K562 (cell line): ENCODE results near the gene CLK3. TPM values are rescaled to one million over a fixed set of nuclear protein-coding genes. Genes with fewer than 3 reads are reported as not detected.

Source experiments
- ATAC-seq: fragments of 200-7000 bp; cut with Tn5 transposase; 3 replicates; pipeline ENCODE4 v1.9.1; 2020; ENCODE audit warnings: moderate library complexity
- BruUV-seq: library from RNA; stranded (reverse); fragments of 400-500 nt; replicated peaks from 2 replicates; lab custom pipeline; 2021; lab: Mats Ljungman, UMichigan
- CTCF ChIA-PET: fragments of 300-600 bp; formaldehyde crosslinking; extraction: SDS; loops from one replicate; lab custom pipeline; 2021; ENCODE audit warnings: low intra/inter-chr PET ratio; lab: Yijun Ruan, JAX
- POLR2A ChIA-PET: fragments of 300-600, 350-650 bp; sonication (Branson Sonifier 250); formaldehyde crosslinking; extraction: SDS; loops from one replicate; lab custom pipeline; 2021; ENCODE audit warnings: antibody characterized with exemption, inconsistent platforms; lab: Yijun Ruan, JAX
- DNase-seq, 4 experiments: peaks; one replicate each; pipeline versions ENCODE4 v3.0.0 to v3.0.0-alpha.2; 2011 to 2018; ENCODE audit warnings: low spot score in 3 of 4, mixed read lengths in 3 of 4; ENCODE audit errors: extremely low read depth in 1 of 4
- FAIRE-seq: peaks from 2 replicates; lab custom pipeline; 2011; peaks lifted over from hg19 to GRCh38; lab: Jason Lieb, UNC
- H2AFZ ChIP-seq: 2 replicates; pipeline ENCODE4 v1.6.0; 2011; ENCODE audit warnings: low read depth, low read length, control low read depth, inconsistent platforms
- H3K27ac ChIP-seq: fragments of 200-600 bp; 3 replicates; pipeline ENCODE4 v1.8.0; 2011; ENCODE audit warnings: low read depth, mild to moderate bottlenecking, control low read depth, inconsistent platforms, low read length, moderate library complexity, mixed read lengths; ENCODE audit errors: extremely low read depth
- H3K27me3 ChIP-seq, 2 experiments: fragments of 300-600 bp in 1 of 2; 2 replicates in 1 of 2; 3 replicates in 1 of 2; pipeline versions ENCODE4 v1.6.0 to v1.8.0; 2011; ENCODE audit warnings: inconsistent platforms in 2 of 2, low read length in 2 of 2, mild to moderate bottlenecking in 1 of 2, mixed read lengths in 1 of 2, moderate library complexity in 1 of 2; ENCODE audit not compliant: control insufficient read depth in 2 of 2, insufficient read depth in 2 of 2
- H3K36me3 ChIP-seq: fragments of 300-600 bp; 3 replicates; pipeline ENCODE4 v1.8.0; 2011; ENCODE audit warnings: mild to moderate bottlenecking, low read length, inconsistent platforms; ENCODE audit not compliant: control insufficient read depth, insufficient read depth
- H3K4me1 ChIP-seq, 2 experiments: fragments of 200-600 bp in 1 of 2; replicated peaks in 1 of 2; 2 replicates in 1 of 2; 3 replicates in 1 of 2; pipeline versions ENCODE4 v1.5.1 to v1.8.0; 2011; ENCODE audit warnings: inconsistent platforms in 2 of 2, low read length in 2 of 2, mild to moderate bottlenecking in 1 of 2, mixed read lengths in 1 of 2, moderate library complexity in 1 of 2; ENCODE audit not compliant: control insufficient read depth in 2 of 2, insufficient read depth in 2 of 2
- H3K4me2 ChIP-seq: 2 replicates; pipeline ENCODE4 v1.6.1; 2011; ENCODE audit warnings: low read length, control low read depth, inconsistent platforms, mixed read lengths; ENCODE audit not compliant: insufficient read depth
- H3K4me3 ChIP-seq: fragments of 200-600 bp; sonication (generic), shearing (Covaris generic); 2 replicates; pipeline ENCODE4 v1.5.1; 2016; ENCODE audit warnings: control low read depth, inconsistent platforms
- H3K79me2 ChIP-seq: fragments of 200-600 bp; 3 replicates; pipeline ENCODE4 v1.8.0; 2011; ENCODE audit warnings: low read length, inconsistent platforms; ENCODE audit not compliant: control insufficient read depth, insufficient read depth
- H3K9ac ChIP-seq, 2 experiments: 2 replicates each; pipeline versions ENCODE4 v1.6.0 to v1.6.1; 2011; ENCODE audit warnings: low read depth in 2 of 2, low read length in 2 of 2, control low read depth in 1 of 2, inconsistent platforms in 1 of 2, mild to moderate bottlenecking in 1 of 2, mixed read lengths in 1 of 2; ENCODE audit not compliant: insufficient read depth in 1 of 2
- H3K9me1 ChIP-seq: one replicate; pipeline ENCODE4 v1.6.0; 2011; ENCODE audit warnings: inconsistent platforms, mild to moderate bottlenecking, low read length, moderate library complexity; ENCODE audit not compliant: control insufficient read depth, insufficient read depth
- H3K9me3 ChIP-seq: replicated peaks from 2 replicates; pipeline ENCODE4 v1.5.1; 2011; ENCODE audit warnings: low read depth, low read length, inconsistent platforms; ENCODE audit not compliant: control insufficient read depth, insufficient read depth
- H4K20me1 ChIP-seq: replicated peaks from 2 replicates; pipeline ENCODE4 v1.6.1; 2011; ENCODE audit warnings: low read length, inconsistent platforms, mixed read lengths; ENCODE audit not compliant: control insufficient read depth, insufficient read depth
- GATAD2B ChIP-seq: fragments of 450-650 bp; IDR thresholded peaks from 2 replicates; pipeline ENCODE4 v1.6.1; 2017; ENCODE audit warnings: mild to moderate bottlenecking, borderline replicate concordance
- HSF4 ChIP-seq: fragments of 250-450 bp; sonication (Bioruptor Pico); IDR thresholded peaks from 2 replicates; pipeline ENCODE4 v2.1.2; 2022; ENCODE audit warnings: mild to moderate bottlenecking, moderate library complexity, borderline replicate concordance
- KDM2B ChIP-seq: fragments of 250-450 bp; sonication (Bioruptor Pico); IDR thresholded peaks from 2 replicates; pipeline ENCODE4 v1.8.0; 2021; ENCODE audit warnings: mild to moderate bottlenecking, moderate library complexity
- MED1 ChIP-seq: sonication (generic); formaldehyde crosslinking; IDR thresholded peaks from 2 replicates; pipeline ENCODE4 v1.8.1; 2023; ENCODE audit warnings: missing genetic modification reagents, borderline replicate concordance
- MYC ChIP-seq, 2 experiments: fragments of 250-450 bp in 1 of 2; sonication (Bioruptor Pico) in 1 of 2; IDR thresholded peaks; 2 replicates each; pipeline versions ENCODE4 v1.5.1 to v1.6.1; 2012 to 2021; ENCODE audit warnings: low read depth in 2 of 2, borderline replicate concordance in 1 of 2, improper control_type of control experiment in 1 of 2, low read length in 1 of 2, mild to moderate bottlenecking in 1 of 2, moderate library complexity in 1 of 2
- POLR2G ChIP-seq: fragments of 200-400 bp; formaldehyde crosslinking; IDR thresholded peaks from 2 replicates; pipeline ENCODE4 v1.6.1; 2017; ENCODE audit warnings: low read depth, mild to moderate bottlenecking, antibody characterized with exemption, low read length, moderate library complexity
- RAD21 ChIP-seq, 2 experiments: fragments of 250-450 bp in 1 of 2; fragments of 450-650 bp in 1 of 2; sonication (Bioruptor Pico) in 1 of 2; formaldehyde crosslinking in 1 of 2; IDR thresholded peaks in 1 of 2; conservative IDR thresholded peaks in 1 of 2; 2 replicates each; pipeline versions ENCODE4 v1.4.0 to v1.8.0; 2020 to 2022; ENCODE audit warnings: mild to moderate bottlenecking in 2 of 2, moderate library complexity in 1 of 2
- RBFOX2 ChIP-seq: fragments of 200-400 bp; formaldehyde crosslinking; IDR thresholded peaks from 2 replicates; pipeline ENCODE4 v1.6.1; 2017; ENCODE audit warnings: low read depth, mild to moderate bottlenecking, low read length, moderate library complexity
- RCOR1 ChIP-seq, 2 experiments: IDR thresholded peaks; 2 replicates each; pipeline ENCODE4 v1.6.1; 2012; ENCODE audit warnings: low read depth in 2 of 2, low read length in 2 of 2, borderline replicate concordance in 1 of 2, improper control_type of control experiment in 1 of 2
- SMAD4 ChIP-seq: fragments of 250-450 bp; sonication (Bioruptor Pico); conservative IDR thresholded peaks from 2 replicates; pipeline ENCODE4 v1.8.0; 2021; ENCODE audit warnings: inconsistent platforms, mild to moderate bottlenecking, moderate library complexity
- TBL1XR1 ChIP-seq, 2 experiments: IDR thresholded peaks; 2 replicates each; pipeline ENCODE4 v1.6.1; 2012; ENCODE audit warnings: improper control_type of control experiment in 2 of 2, low read length in 2 of 2, mild to moderate bottlenecking in 1 of 2
- TCFL5 ChIP-seq: fragments of 250-450 bp; sonication (Bioruptor Pico); conservative IDR thresholded peaks from 2 replicates; pipeline ENCODE4 v1.6.1; 2021; ENCODE audit warnings: mild to moderate bottlenecking, moderate library complexity, matching md5 sums
- WHSC1 ChIP-seq: IDR thresholded peaks from one replicate; pipeline ENCODE4 v1.6.1; 2012; ENCODE audit warnings: low read length, control low read depth, inconsistent platforms
- ZNF24 ChIP-seq: fragments of 450-650 bp; IDR thresholded peaks from 2 replicates; pipeline ENCODE4 v1.6.1; 2016
- ZNF408 ChIP-seq: fragments of 250-450 bp; sonication (Bioruptor Pico); IDR thresholded peaks from 2 replicates; pipeline ENCODE4 v1.4.0; 2020; ENCODE audit warnings: low read depth, mild to moderate bottlenecking, moderate library complexity
- WGBS: fragments of 100-300 bp; shearing (Covaris generic); methylation state at CpG from one replicate; pipeline ENCODE4 v1.1.6; 2016; ENCODE audit warnings: low coverage, mixed read lengths; ENCODE audit not compliant: insufficient coverage; ENCODE audit errors: missing lambda C conversion rate; 5-methylcytosine and 5-hydroxymethylcytosine counted together
- in situ Hi-C: fragments of 300-500 bp; cut with MboI; formaldehyde crosslinking; loops from 4 replicates; pipeline ENCODE4 v1.15.0; 2018; ENCODE audit warnings: inconsistent platforms, mixed read lengths
- intact Hi-C: fragments of 100-400 bp; cut with micrococcal nuclease; formaldehyde crosslinking; loops from 2 replicates; pipeline ENCODE4 v1.14.2; 2022
- polyA plus RNA-seq, 8 experiments: library from polyadenylated mRNA; depleted of rRNA in 4 of 8; stranded (reverse) in 5 of 8; unstranded in 3 of 8; fragments of >200 nt; fragmentation: Nextera tagmentation in 2 of 8; fragmentation: Illumina TruSeq in 1 of 8; extraction: Ambion mirVana in 2 of 8; extraction: Trizol in 1 of 8; gene quantifications; 2 replicates each; pipeline versions ENCODE4 v1.2.1 to v1.2.3, GENCODE V29; 2011 to 2014; ENCODE audit warnings: inconsistent platforms in 1 of 8, missing spikeins in 1 of 8
- total RNA-seq, 7 experiments: library from RNA; depleted of rRNA in 6 of 7; stranded (reverse); fragments of >200 nt in 6 of 7; fragmentation: Illumina TruSeq in 2 of 7; extraction: Trizol in 2 of 7; gene quantifications; 2 replicates each; pipeline versions ENCODE4 v1.2.1 to v1.2.3, GENCODE V29; 2011 to 2021; ENCODE audit warnings: low replicate concordance in 1 of 7

CLK3 gene
- total and polyA plus RNA-seq, 9 of the 15 experiments (the other 6 are each of a cell fraction or from before 2014, with no cell fraction given): 1.2 to 95.2 (median 51.7) TPM

GRCh38 chr15:74632601-74633000 is 17.0 kb downstream of the CLK3 start:
- ChIA-PET POLR2A (interaction anchor here (1.2 to 3.8 kb wide), 5 partner anchors 9 to 259 kb away, joined by 3 to 16 read pairs (median 8); no protein-coding TSS in a partner anchor), CTCF (interaction anchor here (0.6 to 2.2 kb wide), 5 partner anchors 10 to 258 kb away, joined by 3 to 32 read pairs (median 4); no protein-coding TSS in a partner anchor)
- no TSS peak for BruUV-seq
- intact Hi-C loops: loop anchor here (1.0 kb wide), 1 partner anchor 257 kb away; no protein-coding TSS in a partner anchor
- Histone ChIP-seq H3K9ac (no peak overlapping the region), H3K9me3 (no peaks in the 10 kb centered on the region), H3K9me1 (peaks cover 9% of the 10 kb centered on the region), H3K27ac (no peak overlapping the region), H3K79me2 (no peaks in the 10 kb centered on the region), H3K4me3 (no peak overlapping the region), H3K4me1 (no peaks in the 10 kb centered on the region; a peak in 1 of 5 replicates), H3K36me3 (peaks cover 94% of the 10 kb centered on the region), H3K27me3 (no peaks in the 10 kb centered on the region), H2AFZ (no peak overlapping the region), H4K20me1 (peaks cover 33% of the 10 kb centered on the region), H3K4me2 (no peak overlapping the region)
- in situ Hi-C loops: no loop called here
- TF ChIP-seq RBFOX2 (peak; percentile 15; the same call in 1 of the 2 replicates), TBL1XR1 (IDR thresholded peaks at IDR 0.05; ENCODE audit: low read length in 2 of 2) (no peak), POLR2G (peak; percentile 39; the same call in 1 of the 2 replicates)
- WGBS: 70% methylated on average over 9 of the region's 9 CpGs
- DNase-seq: no peak
- no peak for FAIRE-seq
- no peak for ATAC-seq

- H3K4me3 ChIP-seq: no peak overlapping the region
- H3K36me3 ChIP-seq: peaks cover 90% of the 10 kb centered on the region
- ATAC-seq (no peak), DNase-seq (no peak), FAIRE-seq (no peak)
- no peaks in the 10 kb centered on the region for H3K9me3 ChIP-seq
- H3K4me1 ChIP-seq: no peaks in the 10 kb centered on the region; a peak in 1 of 5 replicates
- CTCF ChIA-PET: interaction anchor here (0.6 to 4.7 kb wide), 3 partner anchors 135 to 260 kb away, joined by 4 to 51 read pairs (median 5); no protein-coding TSS in a partner anchor
- no peak overlapping the region for H3K27ac ChIP-seq
- H3K4me2 ChIP-seq: no peak overlapping the region
- peaks cover 9% of the 10 kb centered on the region for H3K9me1 ChIP-seq
- H3K79me2 ChIP-seq: no peaks in the 10 kb centered on the region
- in situ Hi-C loops: no loop called here
- H2AFZ ChIP-seq: no peak overlapping the region
- WGBS: 59% methylated on average over 2 of the region's 2 CpGs
- no peak overlapping the region for H3K9ac ChIP-seq
- intact Hi-C loops: no loop called here
- POLR2A ChIA-PET: interaction anchor here (0.6 to 3.8 kb wide), 3 partner anchors 7 to 330 kb away, joined by 3 to 16 read pairs (median 3); no protein-coding TSS in a partner anchor
- H3K27me3 ChIP-seq: no peaks in the 10 kb centered on the region
- peaks cover 29% of the 10 kb centered on the region for H4K20me1 ChIP-seq
- BruUV-seq: no TSS peak
- TF ChIP-seq GATAD2B (no peak), KDM2B (CRISPR knock-in tag) (no peak), SMAD4 (CRISPR knock-in tag) (no peak), MYC (IDR thresholded peaks at IDR 0.05; ENCODE audit: low read depth, low read length) (no peak), MYC (CRISPR knock-in tag; IDR thresholded peaks at IDR 0.05; ENCODE audit: borderline replicate concordance, low read depth) (no peak), HSF4 (CRISPR knock-in tag) (no peak), WHSC1 (no peak), RAD21 (CRISPR knock-in tag; conservative IDR thresholded peaks at IDR 0.05 in 1 of 2, IDR thresholded peaks at IDR 0.05 in 1 of 2) (no peak), RCOR1 (IDR thresholded peaks at IDR 0.05; ENCODE audit: borderline replicate concordance in 1 of 2, low read depth in 2 of 2, low read length in 2 of 2) (no peak), ZNF24 (no peak), TCFL5 (CRISPR knock-in tag) (no peak), MED1 (CRISPR knock-in tag) (no peak), ZNF408 (CRISPR knock-in tag) (no peak)
Measured at GRCh38 chr15:74633781-74634180, 18.1 kb downstream of the CLK3 start.
